IPS-18a (cell line): Measurements from ENCODE around the gene ABLIM3.

ENCODE experiments used
- H3K27ac ChIP-seq: one replicate; pipeline ENCODE4 v1.5.1; 2013; ENCODE audit warnings: low read length
- H3K27me3 ChIP-seq: one replicate; pipeline ENCODE4 v1.6.1; 2013; ENCODE audit warnings: mild to moderate bottlenecking, low read length; ENCODE audit not compliant: control insufficient read depth, insufficient read depth
- H3K36me3 ChIP-seq: one replicate; pipeline ENCODE4 v1.6.1; 2013; ENCODE audit warnings: low read depth, low read length; ENCODE audit not compliant: control insufficient read depth
- H3K4me1 ChIP-seq: one replicate; pipeline ENCODE4 v1.6.1; 2013; ENCODE audit warnings: low read depth, low read length; ENCODE audit not compliant: control insufficient read depth
- H3K4me3 ChIP-seq: one replicate; pipeline ENCODE4 v1.5.1; 2013; ENCODE audit warnings: low read length
- H3K9ac ChIP-seq: one replicate; pipeline ENCODE4 v1.6.1; 2013; ENCODE audit warnings: mild to moderate bottlenecking, low read length, moderate library complexity
- H3K9me3 ChIP-seq: one replicate; pipeline ENCODE4 v1.6.1; 2013; ENCODE audit warnings: low read depth, low read length; ENCODE audit not compliant: control insufficient read depth

Gene ABLIM3

DNA sequence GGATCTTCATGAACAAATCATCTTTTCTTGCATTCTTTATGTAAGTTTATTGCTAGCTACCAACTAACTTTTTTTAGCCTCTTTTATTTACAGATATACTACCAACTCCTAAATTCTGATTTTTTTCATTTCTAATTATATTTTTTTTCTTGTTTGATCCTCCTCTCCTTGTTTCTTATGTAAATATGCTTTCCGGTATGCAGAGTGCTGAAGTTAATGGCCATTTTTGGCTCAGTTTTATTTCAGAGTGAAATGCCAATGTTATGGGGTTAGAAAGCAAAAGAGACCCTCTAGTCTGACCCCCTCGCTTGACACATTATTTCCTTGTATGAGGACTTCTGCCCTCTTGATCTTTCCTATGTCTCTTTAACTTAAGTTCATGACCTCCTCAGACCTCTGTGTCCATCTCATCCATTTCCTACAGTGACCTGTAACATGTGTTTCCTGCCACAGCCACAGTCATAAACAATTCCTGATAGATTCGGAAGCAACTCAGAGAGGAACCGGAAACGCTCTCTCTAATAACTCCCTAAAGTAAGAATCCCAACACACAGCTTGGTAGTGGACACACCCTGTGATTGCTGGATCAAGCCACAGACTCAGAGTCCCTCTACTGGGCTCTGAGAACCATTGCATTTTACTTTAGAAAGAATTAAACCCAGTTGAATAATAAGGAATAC is 87.5 kb downstream of the ABLIM3 start:
- Histone ChIP-seq H3K9ac (no peak overlapping the region), H3K4me3 (no peak overlapping the region), H3K4me1 (no peaks in the 10 kb centered on the region), H3K27ac (no peak overlapping the region), H3K36me3 (no peaks in the 10 kb centered on the region), H3K27me3 (no peaks in the 10 kb centered on the region), H3K9me3 (no peaks in the 10 kb centered on the region)

DNA sequence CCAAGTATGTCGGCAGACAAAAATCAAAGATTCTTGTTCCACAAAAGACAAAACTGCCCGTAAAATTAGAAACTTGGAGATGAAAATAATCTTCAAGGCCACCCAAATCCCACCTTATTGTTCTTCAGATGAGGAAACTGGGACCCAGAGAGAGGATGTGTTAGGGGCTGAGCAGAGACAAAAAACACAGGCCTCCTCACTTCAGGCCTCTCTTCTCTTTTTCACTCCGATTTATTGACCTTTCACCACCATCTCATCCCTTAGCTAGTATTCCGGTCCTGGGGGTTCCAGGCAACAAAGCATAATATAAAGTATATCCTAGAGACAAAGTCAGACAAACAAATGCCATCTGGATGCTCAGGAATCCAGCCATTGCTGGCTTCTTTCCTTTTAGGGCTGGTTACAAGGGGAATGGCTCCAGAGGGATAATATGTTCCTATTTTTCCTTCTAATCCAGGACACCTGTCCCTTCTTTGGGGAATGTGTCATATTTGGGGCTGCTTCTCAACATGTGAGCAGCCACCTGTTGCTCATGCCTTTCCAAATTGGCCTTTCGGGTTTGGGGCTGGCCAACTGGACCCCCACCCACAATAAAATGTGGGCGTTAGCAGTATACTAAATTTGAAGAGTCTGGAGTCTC is 88.1 kb downstream of the ABLIM3 start:
- Histone ChIP-seq H3K9me3 (no peaks in the 10 kb centered on the region), H3K27ac (no peak overlapping the region)

DNA sequence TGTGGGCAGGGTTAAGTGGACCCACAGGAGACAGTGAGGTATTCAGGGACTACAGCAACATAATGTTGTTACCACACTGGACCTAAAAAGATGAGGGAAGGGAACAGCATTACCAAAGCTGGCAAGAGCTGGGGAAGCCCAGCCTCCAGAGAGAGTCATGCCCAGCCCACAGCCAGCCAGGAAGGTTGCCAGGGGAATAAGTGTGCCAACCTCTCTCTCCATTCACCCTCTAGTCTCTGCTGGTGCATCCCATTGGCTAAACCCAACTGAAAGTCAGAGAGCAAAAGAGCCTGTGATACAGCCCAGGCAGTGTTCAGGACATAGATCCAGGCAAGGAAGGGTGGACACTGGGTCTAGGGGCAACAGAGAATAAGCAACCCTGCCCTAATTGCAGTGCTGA is 94.5 kb downstream of the ABLIM3 start:
- H3K9me3 ChIP-seq, result no peaks in the 10 kb centered on the region

More for the DNA sequence above, 88.1 kb downstream of the ABLIM3 start:
- H3K4me3 ChIP-seq, result no peak overlapping the region
- no peaks in the 10 kb centered on the region for H3K36me3 ChIP-seq
- H3K4me1 ChIP-seq, result no peaks in the 10 kb centered on the region
- no peak overlapping the region for H3K9ac ChIP-seq
- no peaks in the 10 kb centered on the region for H3K27me3 ChIP-seq

DNA sequence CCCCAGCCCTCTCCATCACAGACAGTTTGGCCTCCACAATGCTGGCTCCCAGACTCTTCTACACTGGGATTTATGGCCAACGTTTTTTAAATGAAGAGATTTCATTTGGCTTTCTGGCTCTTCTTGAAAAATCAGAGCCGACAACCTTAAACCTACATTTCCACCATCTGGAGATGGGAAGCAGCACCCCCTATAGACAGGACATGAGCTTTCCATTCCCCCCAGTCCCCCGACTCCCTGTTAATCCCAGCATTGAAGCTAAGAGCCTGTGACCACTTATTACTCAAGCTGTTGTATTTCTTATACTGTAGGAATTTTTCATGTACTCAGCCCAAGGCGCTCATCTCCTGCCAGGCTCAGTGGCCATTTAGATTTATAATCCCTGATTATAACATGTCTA is 96.4 kb downstream of the ABLIM3 start:
- no peaks in the 10 kb centered on the region for H3K36me3 ChIP-seq

More for the DNA sequence above, 94.5 kb downstream of the ABLIM3 start:
- H3K9ac ChIP-seq, result no peak overlapping the region
- H3K4me3 ChIP-seq, result no peak overlapping the region
- H3K36me3 ChIP-seq, result no peaks in the 10 kb centered on the region
- no peak overlapping the region for H3K27ac ChIP-seq
- no peaks in the 10 kb centered on the region for H3K4me1 ChIP-seq
- H3K27me3 ChIP-seq, result no peaks in the 10 kb centered on the region

DNA sequence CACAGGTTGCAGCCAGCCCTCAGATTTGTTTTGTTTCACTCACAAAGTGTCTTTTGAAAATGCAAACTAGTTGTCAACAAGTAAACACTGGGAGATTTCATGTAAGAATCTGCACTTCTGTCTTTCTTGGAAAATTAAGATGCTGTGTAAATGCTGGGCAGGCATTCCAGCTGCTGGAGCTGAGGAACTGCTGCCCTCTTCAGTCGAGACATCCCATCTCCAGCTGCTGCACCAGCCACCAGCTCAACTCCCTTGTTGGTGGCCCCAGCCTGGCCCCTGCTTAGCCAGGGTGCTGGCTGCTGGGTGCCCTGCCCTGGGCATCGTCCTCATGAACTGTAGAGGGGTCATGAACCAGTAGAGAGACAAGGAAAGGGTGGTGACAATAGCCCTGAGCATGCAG is 97.2 kb downstream of the ABLIM3 start:
- H3K4me3 ChIP-seq, result no peak overlapping the region
- H3K27me3 ChIP-seq, result no peaks in the 10 kb centered on the region
- no peak overlapping the region for H3K27ac ChIP-seq
- H3K9ac ChIP-seq, result no peak overlapping the region
- H3K4me1 ChIP-seq, result no peaks in the 10 kb centered on the region
- no peaks in the 10 kb centered on the region for H3K36me3 ChIP-seq
- no peaks in the 10 kb centered on the region for H3K9me3 ChIP-seq

More for the DNA sequence above, 96.4 kb downstream of the ABLIM3 start:
- Histone ChIP-seq H3K4me3 (no peak overlapping the region), H3K27ac (no peak overlapping the region), H3K4me1 (no peaks in the 10 kb centered on the region), H3K9me3 (no peaks in the 10 kb centered on the region), H3K9ac (no peak overlapping the region), H3K27me3 (no peaks in the 10 kb centered on the region)

DNA sequence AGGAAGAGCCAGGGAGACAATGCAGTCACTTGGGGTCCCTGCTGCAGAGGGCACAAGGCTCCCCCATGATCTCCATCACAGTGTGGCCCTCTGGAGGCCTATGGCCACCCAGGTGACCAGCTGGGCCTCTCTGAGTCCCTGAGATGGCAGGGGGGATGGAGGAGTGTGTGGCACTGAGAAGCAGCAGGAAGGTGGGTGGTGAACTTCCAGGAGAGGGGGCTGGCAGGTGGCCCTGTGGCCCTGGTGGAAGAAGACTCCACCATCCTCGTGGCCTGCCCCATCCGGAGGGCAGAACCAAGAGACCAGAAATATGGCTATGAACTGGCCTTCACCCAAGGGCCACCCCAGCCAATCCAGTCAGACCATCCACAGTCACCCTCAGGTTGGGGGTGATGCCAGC is 98.6 kb downstream of the ABLIM3 start:
- Histone ChIP-seq H3K4me1 (no peaks in the 10 kb centered on the region), H3K36me3 (no peaks in the 10 kb centered on the region), H3K9me3 (no peaks in the 10 kb centered on the region), H3K27me3 (no peaks in the 10 kb centered on the region), H3K4me3 (no peak overlapping the region), H3K9ac (no peak overlapping the region), H3K27ac (no peak overlapping the region)

DNA sequence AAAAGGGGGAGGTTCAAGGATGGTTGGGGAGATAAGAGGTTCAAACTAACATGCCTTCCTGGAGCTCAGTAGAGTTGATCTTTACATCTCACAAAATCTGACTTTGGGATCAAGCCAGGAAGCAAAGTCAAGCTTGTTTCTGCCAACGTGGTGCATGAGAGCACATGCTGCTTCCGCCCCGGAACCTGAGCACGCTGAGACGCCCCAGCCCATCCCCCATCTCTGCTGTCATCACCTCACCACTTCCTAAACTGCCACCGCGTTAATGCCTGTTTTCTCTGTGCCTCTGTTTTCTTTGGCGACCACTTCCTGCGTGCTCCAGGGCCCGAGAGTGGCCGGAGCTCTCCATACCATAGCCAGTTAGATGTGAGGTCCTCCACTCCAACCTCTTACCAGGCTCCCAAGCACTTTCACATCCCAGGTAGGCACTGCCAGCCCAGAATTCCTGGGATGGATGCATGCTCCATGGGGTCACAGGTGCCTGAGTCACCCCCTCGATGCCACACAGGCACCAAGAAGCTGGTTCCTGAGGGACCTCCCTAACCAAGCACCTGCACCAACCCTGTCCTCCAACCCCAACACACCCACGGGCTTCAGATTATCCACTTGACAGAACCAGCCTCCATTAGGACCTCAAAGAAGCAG is 99.2 kb downstream of the ABLIM3 start:
- Histone ChIP-seq H3K9me3 (no peaks in the 10 kb centered on the region), H3K27me3 (no peaks in the 10 kb centered on the region), H3K4me1 (no peaks in the 10 kb centered on the region), H3K36me3 (no peaks in the 10 kb centered on the region), H3K27ac (no peak overlapping the region), H3K4me3 (no peak overlapping the region), H3K9ac (no peak overlapping the region)

DNA sequence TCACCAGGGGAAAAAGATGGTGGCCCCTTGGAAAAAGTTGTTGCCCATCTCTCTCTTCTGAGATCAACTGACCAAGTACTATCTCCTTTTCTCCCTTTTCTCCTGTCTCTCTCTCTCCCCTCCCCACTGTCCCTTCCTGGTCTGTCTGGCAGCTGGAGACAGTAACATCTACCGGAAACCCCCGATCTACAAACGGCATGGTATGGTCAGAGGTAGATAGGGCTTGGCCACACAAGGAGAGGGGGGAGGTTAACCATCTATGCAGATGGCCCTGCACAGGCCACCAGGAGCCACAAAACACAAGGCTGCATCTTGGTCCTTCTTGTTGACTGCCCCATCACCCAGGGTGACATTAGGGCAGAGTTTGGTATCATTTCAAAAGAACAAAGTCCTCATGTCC is 101.0 kb downstream of the ABLIM3 start:
- Histone ChIP-seq H3K27me3 (no peaks in the 10 kb centered on the region), H3K36me3 (no peaks in the 10 kb centered on the region)

DNA sequence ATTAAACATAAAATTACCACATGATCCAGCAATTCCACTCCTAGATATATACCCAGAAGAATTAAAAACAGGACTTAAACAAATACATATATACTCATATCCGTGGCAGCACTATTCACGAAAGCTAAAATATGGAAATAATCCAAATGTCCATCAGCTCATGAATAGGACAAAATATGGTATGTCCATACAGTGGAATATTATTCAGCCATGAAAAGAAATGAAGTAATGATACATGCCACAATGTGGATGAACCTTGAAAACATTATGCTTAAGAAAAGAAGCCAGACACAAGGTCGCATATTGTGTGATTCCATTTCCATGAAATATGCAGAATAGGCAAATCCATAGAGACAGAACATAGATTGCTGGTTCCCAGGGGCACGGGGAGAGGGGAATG is 105.6 kb downstream of the ABLIM3 start:
- Histone ChIP-seq H3K27ac (no peak overlapping the region), H3K36me3 (no peaks in the 10 kb centered on the region), H3K27me3 (no peaks in the 10 kb centered on the region), H3K9me3 (no peaks in the 10 kb centered on the region), H3K4me3 (no peak overlapping the region), H3K4me1 (no peaks in the 10 kb centered on the region), H3K9ac (no peak overlapping the region)

More for the DNA sequence above, 101.0 kb downstream of the ABLIM3 start:
- no peak overlapping the region for H3K9ac ChIP-seq
- no peaks in the 10 kb centered on the region for H3K9me3 ChIP-seq
- H3K27ac ChIP-seq, result no peak overlapping the region
- H3K4me1 ChIP-seq, result no peaks in the 10 kb centered on the region
- H3K4me3 ChIP-seq, result no peak overlapping the region

DNA sequence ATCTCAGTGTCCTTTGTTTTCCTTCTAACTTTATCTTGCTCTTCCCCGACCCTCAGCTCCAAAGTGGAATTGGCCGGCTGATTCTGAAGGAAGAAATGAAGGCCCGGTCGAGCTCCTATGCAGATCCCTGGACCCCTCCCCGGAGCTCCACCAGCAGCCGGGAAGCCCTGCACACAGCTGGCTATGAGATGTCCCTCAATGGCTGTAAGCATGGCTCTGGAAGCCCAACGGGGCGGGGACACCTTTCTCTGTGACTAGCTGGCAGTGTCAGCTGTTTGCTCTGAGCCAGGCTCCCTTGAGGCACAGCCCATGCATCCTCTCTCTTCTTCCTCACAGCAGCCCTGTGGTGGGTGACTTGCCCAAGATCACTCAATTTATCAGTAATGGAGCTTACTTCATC is 106.4 kb downstream of the ABLIM3 start:
- Histone ChIP-seq H3K36me3 (no peaks in the 10 kb centered on the region), H3K4me1 (no peaks in the 10 kb centered on the region), H3K27me3 (no peaks in the 10 kb centered on the region), H3K9ac (no peak overlapping the region), H3K4me3 (no peak overlapping the region), H3K27ac (no peak overlapping the region), H3K9me3 (no peaks in the 10 kb centered on the region)

DNA sequence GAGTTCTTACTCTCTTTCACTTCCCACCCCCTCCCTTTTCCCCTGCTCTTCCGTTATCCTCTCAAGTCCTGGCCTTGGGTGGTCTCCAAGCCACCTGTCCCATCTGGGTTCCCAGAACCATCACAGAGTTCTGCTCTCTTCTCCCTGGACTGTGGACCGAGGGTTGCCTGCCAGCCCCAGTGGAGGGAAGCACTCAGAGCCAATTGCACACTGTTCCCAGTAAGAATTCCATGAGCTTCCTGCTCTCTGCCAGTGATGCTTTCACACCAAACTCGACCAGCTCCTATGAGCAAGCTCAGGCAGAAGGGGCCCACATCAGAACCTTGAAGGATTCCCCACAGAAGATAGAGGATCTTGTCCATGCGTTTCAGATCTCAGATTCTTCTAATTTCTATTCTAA is 110.3 kb downstream of the ABLIM3 start:
- no peaks in the 10 kb centered on the region for H3K4me1 ChIP-seq
- no peak overlapping the region for H3K27ac ChIP-seq
- H3K4me3 ChIP-seq, result no peak overlapping the region
- no peaks in the 10 kb centered on the region for H3K27me3 ChIP-seq
- H3K9ac ChIP-seq, result no peak overlapping the region
- H3K9me3 ChIP-seq, result no peaks in the 10 kb centered on the region
- no peaks in the 10 kb centered on the region for H3K36me3 ChIP-seq

DNA sequence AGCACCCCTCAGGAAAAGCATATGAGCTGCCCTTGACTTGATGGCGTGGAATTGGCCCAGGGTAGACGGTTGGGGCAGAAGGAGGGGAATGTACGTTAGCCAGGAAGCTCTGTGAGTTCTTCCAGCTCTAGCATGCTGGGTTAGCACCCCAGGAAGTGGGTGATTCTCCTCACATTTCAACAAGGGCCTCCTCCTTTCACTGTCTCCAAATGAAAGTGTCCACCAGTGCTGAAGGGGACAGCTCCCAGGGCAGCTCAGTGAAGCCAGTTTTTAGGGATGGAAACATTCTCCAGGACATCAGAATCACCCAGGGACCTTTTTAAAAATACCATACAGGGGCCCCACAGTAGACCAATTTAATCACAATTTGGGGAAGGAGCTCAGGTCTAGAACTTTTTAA is 113.2 kb downstream of the ABLIM3 start:
- Histone ChIP-seq H3K9me3 (no peaks in the 10 kb centered on the region), H3K4me1 (no peaks in the 10 kb centered on the region), H3K27me3 (no peaks in the 10 kb centered on the region)

More for the DNA sequence above, 113.2 kb downstream of the ABLIM3 start:
- no peak overlapping the region for H3K27ac ChIP-seq
- no peaks in the 10 kb centered on the region for H3K36me3 ChIP-seq
- H3K9ac ChIP-seq, result no peak overlapping the region
- H3K4me3 ChIP-seq, result no peak overlapping the region
